ENCODE results near the gene ALDH1B1. TPM values are rescaled to one million over a fixed set of nuclear protein-coding genes. Genes with fewer than 3 reads are reported as not detected.

Gene ALDH1B1
- total RNA-seq, 1 experiment from 2014 or later = 21.8 TPM

DNA sequence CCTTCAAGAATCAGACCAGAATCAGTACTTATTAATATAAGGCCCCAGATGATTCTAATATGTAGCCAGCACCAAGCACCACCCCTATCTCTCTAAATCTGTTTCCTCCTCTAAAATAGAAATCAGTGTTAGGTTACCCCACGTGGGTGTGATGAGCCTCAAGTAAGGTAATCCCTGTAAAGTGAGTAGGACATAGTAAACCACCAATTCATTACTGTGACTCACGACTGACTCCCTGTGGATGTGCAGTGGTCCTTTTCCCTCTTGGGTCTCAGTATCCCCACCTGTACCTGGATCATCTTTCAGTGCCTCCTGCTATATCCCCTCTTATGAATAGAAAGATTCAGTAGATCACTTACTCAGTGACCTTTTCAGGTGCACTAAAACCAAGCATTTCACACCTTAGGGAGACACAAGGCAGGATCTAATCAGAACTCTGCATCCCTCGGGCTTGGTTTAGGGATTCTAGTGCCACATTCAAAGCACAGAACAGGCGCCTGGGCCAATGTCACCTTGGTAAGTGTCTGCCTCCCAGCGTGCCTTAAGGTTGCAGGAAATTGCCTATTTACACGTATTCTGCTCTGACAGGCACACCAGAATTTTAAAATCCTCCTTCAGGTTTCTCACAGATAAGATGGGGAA, 12.2 kb upstream of the ALDH1B1 start:
- no peak for DNase-seq (ENCODE audit: low read depth)
- in situ Hi-C loops (cut with HindIII; ENCODE audit: low pct_unique_long_range_greater_than_20kb, low sequenced_read_pairs) = no loop called here

DNA sequence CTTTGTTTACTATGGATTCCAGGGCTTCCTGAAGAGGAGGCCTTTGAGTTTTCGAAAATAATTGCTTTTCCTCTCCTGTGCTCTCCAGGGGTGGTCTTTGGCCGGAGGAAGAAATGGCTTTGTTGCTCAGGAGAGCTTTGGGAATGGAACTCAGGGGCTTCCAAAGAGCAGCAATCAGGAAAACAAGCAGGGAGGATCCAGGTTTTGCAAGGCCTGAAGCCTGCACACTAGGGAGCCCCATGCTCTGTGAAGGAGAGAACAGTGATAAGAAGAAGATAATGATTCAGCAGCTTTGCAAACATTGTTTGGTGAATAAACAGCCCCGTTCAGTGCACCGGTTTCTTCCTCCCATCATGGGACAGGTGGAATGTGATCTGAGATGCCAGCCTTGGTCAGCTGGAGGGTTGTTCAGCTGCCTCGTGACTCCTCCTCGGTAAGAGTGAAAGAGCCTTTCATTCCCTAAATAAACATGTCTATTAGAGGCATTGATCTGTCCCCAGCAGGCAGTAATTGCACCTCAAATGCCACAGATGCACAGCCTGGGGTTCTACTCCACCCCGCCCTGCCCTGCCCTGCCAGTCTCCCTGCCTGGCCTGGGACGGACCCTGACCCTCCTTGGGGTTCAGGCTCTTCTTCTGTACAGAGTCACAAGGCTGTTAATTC, 11.5 kb upstream of the ALDH1B1 start:
- in situ Hi-C loops (cut with HindIII; ENCODE audit: low pct_unique_long_range_greater_than_20kb, low sequenced_read_pairs) = no loop called here
- DNase-seq (ENCODE audit: low read depth) = no peak

DNA sequence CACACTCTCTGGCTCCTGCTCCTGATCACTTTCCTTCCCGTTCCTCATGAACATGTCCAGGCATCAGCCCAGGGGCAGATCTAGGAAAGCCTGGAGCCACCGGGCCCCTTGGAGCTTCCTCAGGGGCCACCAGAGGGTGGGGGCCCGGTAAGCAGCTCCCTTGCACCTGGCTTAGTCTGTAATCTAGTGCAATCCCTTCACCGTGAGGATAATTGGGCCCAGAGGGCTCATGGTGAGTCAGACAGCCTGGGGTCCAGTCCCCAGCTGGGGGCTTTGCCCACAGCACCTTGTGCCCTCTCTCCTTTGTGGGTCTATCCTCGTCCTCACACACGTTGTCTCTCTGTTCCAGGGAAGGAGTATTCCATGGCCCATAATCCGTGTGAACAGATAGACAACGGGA, 10.4 kb upstream of the ALDH1B1 start:
- no peak for DNase-seq (ENCODE audit: low read depth)
- in situ Hi-C loops (cut with HindIII; ENCODE audit: low pct_unique_long_range_greater_than_20kb, low sequenced_read_pairs) = no loop called here

DNA sequence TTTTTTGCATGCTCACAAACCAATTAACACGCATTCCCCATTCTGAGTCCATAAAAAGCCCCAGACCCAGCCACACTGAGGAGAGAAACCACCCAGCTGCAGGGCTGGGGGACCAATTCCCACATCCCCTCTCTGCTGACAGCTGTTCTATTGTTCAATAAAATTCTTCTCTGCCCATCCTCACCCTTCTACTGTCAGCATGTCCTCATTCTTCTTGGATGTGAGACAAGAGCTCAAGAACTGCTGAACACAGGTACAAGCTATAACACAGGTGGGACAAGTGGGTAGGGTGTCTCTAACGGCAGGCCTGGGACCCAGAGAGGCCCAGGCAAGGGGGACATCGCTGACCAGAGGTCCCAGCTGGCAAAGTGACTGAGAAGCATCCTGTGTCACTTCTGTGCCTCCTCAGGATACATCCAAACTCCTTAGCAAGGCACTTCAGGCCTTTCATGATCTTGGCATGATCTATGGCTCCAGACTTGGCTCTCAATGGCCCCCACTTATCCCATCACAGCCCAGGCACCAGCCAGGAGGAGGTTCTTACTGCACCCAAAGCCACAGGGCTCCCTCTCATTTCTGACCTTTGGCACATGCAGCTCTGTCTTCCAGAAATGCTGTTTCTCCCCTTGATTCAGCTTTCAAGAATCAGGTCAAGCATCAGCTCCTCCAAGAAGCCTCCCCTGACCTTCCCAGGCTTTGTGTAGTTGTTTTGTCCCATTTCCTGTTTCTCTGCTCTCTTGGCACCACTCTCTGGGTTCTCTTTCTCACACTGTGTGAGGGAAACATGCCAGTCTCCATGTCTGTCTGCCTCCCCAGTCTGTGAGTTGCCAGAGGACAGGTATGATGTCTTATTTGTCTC, 7.3 kb upstream of the ALDH1B1 start:
- in situ Hi-C loops (cut with HindIII; ENCODE audit: low pct_unique_long_range_greater_than_20kb, low sequenced_read_pairs) = no loop called here
- DNase-seq (ENCODE audit: low read depth) = no peak

DNA sequence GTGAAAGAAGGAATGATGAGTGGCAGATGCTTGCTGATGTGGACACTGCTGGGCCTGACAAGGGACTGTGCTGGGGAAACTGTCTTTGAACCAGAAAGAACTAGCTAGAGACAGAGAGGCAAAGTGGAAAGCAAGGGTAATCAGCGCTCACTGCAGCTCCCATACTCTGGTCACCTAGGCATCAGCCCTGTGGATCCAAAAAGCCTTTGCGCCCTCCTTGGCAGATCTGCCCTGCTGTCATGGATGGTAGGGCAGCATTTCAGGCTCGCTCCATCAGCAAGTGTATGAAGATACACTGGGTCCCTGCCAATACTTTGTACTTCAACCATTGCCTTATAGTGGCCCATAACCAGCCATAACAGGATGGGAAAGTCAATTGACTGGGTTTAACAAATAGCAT, 6.6 kb upstream of the ALDH1B1 start:
- in situ Hi-C loops (cut with HindIII; ENCODE audit: low pct_unique_long_range_greater_than_20kb, low sequenced_read_pairs) = no loop called here
- DNase-seq (ENCODE audit: low read depth) = no peak

DNA sequence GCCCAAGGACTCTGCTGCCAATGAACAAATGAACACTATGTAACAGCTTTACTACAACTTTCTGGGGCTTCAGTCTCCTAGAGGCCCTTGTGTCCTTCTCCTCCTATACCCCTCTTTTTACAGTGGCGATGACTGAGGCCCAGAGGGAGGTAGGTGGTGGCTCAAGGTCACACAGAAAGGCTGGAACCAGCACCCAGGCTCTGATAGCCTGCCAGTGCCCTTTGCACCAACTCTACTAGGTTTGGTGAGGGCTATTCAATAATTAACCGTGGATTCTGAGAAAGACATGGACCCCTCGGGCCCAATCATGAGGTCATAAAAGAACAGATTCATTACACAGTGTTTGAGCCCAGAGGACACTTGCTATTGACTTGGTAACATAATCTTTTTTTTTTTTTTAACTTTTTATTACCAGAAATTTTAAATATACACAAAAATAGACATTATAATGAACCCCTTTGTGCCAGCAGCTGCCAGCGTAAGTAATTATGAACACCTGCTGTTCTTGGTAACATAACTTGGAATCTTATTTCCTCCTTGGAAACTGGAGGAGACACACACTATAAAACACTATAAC, 6.1 kb upstream of the ALDH1B1 start:
- no peak for DNase-seq (ENCODE audit: low read depth)
- in situ Hi-C loops (cut with HindIII; ENCODE audit: low pct_unique_long_range_greater_than_20kb, low sequenced_read_pairs) = no loop called here

DNA sequence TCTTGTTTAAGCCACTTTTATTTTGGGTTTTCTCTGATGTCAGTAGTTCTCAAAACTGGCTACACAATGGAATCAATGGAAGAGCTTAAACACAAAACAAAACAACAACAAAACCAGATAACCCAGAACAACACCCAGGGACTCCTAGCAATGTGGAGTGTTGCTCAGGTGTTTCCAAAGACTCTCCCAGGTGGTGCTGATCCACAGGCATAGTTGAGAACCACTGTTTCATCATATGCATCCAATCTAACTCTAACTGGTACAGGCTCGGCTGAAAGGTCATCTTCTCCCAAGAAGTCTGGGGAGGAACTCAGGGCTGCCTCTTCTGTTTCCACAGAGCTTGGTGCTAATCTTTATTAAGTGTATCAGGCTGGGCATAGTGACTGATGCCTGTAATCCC, 5.4 kb upstream of the ALDH1B1 start:
- DNase-seq (ENCODE audit: low read depth) = no peak
- in situ Hi-C loops (cut with HindIII; ENCODE audit: low pct_unique_long_range_greater_than_20kb, low sequenced_read_pairs) = no loop called here

DNA sequence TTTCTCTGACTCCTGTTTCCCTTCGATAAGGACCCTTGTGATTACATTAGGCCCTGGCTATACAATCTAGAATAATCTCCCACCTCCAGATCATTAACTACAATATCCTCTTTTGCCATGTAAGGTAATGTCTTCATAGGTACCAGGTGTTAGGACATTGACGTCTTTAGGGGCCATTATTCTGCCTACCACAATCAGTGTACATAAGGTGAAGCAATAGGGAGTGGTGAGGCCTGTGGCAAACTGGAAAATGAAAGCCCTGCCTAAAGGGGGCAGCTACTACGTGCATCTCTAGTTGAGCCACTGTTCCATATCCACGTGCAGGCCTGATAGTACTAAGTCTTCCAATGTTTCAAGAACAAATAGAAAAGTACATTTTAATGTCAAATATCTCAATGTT, 4.8 kb upstream of the ALDH1B1 start:
- no peak for DNase-seq (ENCODE audit: low read depth)
- in situ Hi-C loops (cut with HindIII; ENCODE audit: low pct_unique_long_range_greater_than_20kb, low sequenced_read_pairs) = no loop called here

DNA sequence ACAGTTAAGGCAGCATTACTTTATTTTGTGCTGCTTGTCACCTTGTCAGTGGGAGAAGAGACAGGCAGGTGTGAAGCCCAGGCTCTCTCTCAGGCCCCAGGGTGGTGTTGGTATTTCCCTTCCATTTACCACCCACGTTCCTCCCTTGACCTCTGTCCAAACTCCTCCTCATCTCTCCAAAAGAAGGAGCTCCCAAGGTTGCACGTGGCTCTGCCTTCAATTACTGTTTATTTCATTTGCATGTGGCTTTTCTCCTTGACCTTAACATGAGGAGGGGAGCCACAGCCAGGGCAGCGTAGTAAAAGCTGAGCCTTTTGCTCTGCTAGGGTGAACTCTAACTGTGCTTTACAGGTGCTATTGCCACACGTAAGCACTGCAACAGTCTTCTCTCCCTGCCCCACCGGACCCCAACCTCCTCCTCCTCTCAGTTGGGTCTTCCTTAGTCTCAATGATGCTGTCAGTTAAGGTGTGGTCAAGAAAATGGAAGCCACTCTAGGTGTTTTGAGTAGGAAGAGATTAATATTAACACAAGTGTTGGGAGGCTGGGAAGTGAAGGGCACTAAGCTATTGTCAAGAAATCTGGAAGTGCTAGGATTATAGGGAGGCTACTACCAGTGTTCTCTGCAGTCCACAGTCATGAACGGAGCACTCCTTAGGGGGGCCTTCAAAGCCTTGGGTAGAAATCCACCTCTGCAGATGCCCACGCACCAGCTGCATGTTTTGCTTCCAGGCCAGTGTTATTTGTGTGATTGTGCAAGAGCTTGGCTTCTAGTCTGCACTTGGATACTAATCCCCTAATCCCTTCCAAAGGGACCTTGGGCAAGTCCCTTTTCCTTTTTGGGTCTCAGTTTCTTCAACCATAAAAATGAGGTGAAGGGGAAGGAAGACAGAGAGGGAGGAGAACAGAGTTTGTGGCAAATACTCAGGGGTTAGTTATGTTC, 3.9 kb upstream of the ALDH1B1 start:
- in situ Hi-C loops (cut with HindIII; ENCODE audit: low pct_unique_long_range_greater_than_20kb, low sequenced_read_pairs) = no loop called here
- no peak for DNase-seq (ENCODE audit: low read depth)

DNA sequence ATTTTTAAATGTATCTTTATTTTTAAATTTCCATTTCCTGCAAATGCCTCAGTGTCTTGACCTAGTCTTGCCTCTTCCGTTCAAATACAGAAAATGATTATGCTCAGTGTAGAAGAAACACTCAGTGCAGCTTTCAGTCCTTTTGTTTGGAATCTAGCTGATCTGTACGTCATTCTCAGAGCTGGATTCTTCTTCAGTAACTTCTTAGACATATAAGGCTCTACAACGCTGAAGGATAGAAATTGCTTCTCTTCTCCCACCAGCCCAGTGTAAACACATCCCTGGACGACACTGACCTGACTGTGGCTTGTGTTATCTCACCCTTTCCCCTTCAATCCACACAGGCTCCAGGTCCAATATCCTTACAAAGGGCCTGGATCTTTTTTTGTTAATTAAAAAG, 3.2 kb upstream of the ALDH1B1 start:
- no peak for DNase-seq (ENCODE audit: low read depth)
- in situ Hi-C loops (cut with HindIII; ENCODE audit: low pct_unique_long_range_greater_than_20kb, low sequenced_read_pairs) = no loop called here

DNA sequence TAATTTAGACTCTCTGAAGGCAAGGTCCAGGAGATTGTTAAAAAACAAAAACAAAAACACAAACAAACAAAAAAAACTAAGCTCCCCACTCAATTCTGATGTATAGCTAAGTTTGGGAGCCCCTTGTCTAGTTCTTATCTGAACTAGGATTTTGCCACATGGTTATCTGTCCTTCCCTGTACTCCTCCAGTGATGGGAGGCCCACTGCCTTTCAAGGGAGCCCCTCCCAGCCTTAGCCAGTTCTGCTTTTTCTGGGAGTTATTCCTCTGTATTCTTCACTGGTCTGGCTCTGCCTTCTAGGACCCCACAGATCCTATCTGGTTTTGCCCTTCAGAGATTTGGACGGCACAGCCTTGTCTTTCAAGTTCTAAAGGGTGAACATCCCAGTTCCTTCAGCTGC, 2.1 kb upstream of the ALDH1B1 start:
- in situ Hi-C loops (cut with HindIII; ENCODE audit: low pct_unique_long_range_greater_than_20kb, low sequenced_read_pairs) = no loop called here
- no peak for DNase-seq (ENCODE audit: low read depth)

DNA sequence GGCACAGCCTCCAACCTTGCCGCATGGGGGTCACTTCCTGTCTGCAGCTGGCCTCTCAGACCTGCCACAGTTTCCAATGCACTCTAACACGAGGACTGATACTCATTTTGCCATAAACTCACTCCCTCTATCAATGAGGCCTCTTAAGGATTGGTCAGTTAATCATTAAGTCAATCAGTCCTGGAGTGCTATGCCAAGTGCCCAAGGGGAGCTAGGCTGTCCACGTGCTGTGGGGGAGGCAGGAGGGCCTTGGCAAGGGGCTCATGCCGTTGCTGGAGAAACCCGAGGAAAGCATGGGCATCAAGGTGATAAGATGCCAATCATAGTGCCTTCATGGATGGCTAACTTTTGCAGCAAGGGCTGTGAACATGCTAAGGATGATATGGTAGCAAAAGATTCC, 1.7 kb upstream of the ALDH1B1 start:
- no peak for DNase-seq (ENCODE audit: low read depth)
- in situ Hi-C loops (cut with HindIII; ENCODE audit: low pct_unique_long_range_greater_than_20kb, low sequenced_read_pairs) = no loop called here

DNA sequence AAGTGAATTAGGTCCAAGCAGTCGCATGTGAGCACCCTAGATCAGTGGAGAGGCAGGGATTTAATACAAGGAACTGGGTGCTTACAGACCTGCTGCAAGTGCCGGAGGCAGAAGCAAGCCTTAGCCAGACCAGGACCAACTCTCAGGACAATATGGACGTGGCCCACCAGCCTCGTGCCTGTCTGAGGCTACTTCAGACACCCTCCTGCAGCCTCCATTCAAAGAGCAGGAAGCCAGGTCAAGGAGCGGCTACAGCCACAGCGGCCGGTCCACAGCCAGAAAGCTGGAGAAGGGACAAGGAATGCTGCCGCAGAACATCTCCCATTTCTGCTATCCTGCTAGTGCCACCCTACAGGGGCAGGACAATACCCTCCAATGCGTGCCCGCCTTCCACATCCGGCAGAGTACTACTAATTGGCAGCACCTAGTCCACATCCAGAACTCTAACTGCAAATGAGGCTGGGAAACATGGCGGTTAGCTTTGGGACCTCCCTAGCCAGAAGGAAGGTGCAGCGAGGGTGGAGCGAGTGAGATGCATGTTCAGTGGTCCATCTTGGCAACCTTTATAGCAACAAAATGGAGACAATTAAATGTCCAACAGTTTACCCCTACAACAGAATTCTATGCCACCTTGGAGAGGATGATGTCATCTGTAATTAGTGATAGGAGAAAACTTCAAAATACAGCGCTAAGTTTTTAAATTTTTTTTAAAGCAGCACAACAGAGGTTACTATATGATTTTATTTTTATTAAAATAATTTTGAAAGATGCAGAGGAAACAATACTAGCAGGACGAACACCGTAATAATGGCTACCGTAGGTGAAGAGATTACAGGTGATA, 1.0 kb upstream of the ALDH1B1 start:
- no peak for DNase-seq (ENCODE audit: low read depth)
- in situ Hi-C loops (cut with HindIII; ENCODE audit: low pct_unique_long_range_greater_than_20kb, low sequenced_read_pairs) = no loop called here

DNA sequence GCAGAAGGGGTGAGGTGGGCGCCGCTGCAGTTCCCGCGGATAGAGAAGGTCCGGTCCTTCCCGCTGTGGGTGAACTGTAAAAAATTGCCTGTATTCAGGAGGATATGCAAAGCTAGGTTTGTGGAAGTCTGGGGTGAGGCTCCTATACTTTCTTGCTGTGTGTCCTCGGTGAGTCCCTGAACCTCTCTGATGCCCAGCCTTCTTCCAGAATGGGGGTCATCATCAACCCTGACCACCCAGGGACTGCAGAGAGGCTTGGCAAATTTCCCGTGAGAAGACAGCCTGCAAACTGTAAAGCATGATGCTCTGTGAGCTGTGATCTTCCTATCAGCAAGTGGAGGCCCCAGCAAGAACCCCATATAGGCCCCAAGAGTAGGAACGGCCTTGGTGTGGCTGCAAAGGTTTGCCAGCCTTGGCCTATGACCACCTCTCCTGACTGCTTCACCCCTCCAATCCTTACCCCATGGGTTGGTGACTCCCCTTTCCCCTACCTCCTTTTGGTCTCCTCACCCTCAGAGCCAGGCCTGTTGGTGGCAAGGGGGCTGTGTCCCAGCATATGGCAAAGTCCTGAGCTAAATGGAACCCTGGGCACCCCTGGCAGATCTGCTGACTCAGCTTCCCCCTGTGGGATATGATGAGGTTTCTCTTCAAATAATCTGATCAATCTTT, 760 bp downstream of the ALDH1B1 start:
- DNase-seq (ENCODE audit: low read depth) = no peak
- in situ Hi-C loops (cut with HindIII; ENCODE audit: low pct_unique_long_range_greater_than_20kb, low sequenced_read_pairs) = no loop called here

DNA sequence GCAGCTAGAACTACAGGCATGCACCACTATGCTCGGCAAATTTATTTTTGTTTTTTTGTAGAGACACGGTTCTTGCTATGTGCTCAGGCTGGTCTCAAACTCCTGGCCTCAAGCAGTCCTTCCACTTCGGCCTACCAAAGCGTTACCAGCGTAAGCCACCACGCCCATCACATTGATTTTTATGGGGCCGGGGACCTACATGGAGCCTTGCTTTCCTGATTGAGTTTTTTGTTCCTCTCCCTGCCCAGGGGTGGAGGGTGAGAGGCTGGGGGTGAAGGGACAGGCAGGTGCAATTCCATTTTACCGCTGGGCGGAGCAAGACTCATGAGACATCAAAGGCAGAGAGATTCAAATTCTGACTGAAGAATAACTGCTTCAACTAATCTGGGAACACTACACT, 1.9 kb downstream of the ALDH1B1 start:
- no peak for DNase-seq (ENCODE audit: low read depth)
- in situ Hi-C loops (cut with HindIII; ENCODE audit: low pct_unique_long_range_greater_than_20kb, low sequenced_read_pairs) = no loop called here

DNA sequence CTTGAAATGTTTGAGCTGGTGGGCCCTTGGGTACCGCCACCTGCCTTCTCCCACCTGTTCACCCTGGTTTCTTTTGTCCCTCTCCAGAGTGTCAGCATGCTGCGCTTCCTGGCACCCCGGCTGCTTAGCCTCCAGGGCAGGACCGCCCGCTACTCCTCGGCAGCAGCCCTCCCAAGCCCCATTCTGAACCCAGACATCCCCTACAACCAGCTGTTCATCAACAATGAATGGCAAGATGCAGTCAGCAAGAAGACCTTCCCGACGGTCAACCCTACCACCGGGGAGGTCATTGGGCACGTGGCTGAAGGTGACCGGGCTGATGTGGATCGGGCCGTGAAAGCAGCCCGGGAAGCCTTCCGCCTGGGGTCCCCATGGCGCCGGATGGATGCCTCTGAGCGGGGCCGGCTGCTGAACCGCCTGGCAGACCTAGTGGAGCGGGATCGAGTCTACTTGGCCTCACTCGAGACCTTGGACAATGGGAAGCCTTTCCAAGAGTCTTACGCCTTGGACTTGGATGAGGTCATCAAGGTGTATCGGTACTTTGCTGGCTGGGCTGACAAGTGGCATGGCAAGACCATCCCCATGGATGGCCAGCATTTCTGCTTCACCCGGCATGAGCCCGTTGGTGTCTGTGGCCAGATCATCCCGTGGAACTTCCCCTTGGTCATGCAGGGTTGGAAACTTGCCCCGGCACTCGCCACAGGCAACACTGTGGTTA, 3.3 kb downstream of the ALDH1B1 start:
- in situ Hi-C loops (cut with HindIII; ENCODE audit: low pct_unique_long_range_greater_than_20kb, low sequenced_read_pairs) = no loop called here
- no peak for DNase-seq (ENCODE audit: low read depth)
